GM12878 (cell line): Measurements from ENCODE around the gene TMPRSS11F. TPM values are rescaled to one million over a fixed set of nuclear protein-coding genes. Genes with fewer than 3 reads are reported as not detected.

Experiments used
- ATAC-seq: fragments of 200-7000 bp; cut with Tn5 transposase; 3 replicates; pipeline ENCODE4 v1.9.1; 2020; ENCODE audit warnings: mild to moderate bottlenecking, moderate library complexity
- BruUV-seq: library from RNA; stranded (reverse); fragments of 400-500 nt; replicated peaks from 2 replicates; lab custom pipeline; 2021; lab: Mats Ljungman, UMichigan
- CTCF ChIA-PET: fragments of 300-600 bp; sonication (Branson Sonifier 250); formaldehyde crosslinking; extraction: SDS; loops from one replicate; lab custom pipeline; 2021; ENCODE audit warnings: inconsistent platforms; lab: Yijun Ruan, JAX
- POLR2A ChIA-PET: fragments of 350-600 bp; formaldehyde crosslinking; extraction: SDS; loops from one replicate; lab custom pipeline; 2021; ENCODE audit warnings: inconsistent platforms; lab: Charles Lee
- RAD21 ChIA-PET: fragments of 300-600 bp; sonication (Branson Sonifier 250); formaldehyde crosslinking; loops from one replicate; lab custom pipeline; 2023; ENCODE audit warnings: antibody characterized with exemption; ENCODE audit not compliant: unreplicated experiment; lab: Charles Lee
- SMC1A ChIA-PET: fragments of 300-600 bp; sonication (Branson Sonifier 250); formaldehyde crosslinking; loops from one replicate; lab custom pipeline; 2023; ENCODE audit not compliant: unreplicated experiment, uncharacterized antibody; lab: Charles Lee
- DNase-seq: peaks from one replicate; pipeline ENCODE4 v3.0.0-alpha.2; 2011; ENCODE audit warnings: low read depth, low spot score
- FAIRE-seq: peaks from 3 replicates; lab custom pipeline; 2011; peaks lifted over from hg19 to GRCh38; lab: Jason Lieb, UNC
- H2AFZ ChIP-seq: 2 replicates; pipeline ENCODE4 v1.6.0; 2011; ENCODE audit warnings: low read depth, low read length, control low read depth; ENCODE audit not compliant: control insufficient read depth
- H3K27ac ChIP-seq: 2 replicates; pipeline ENCODE4 v1.5.1; 2011; ENCODE audit warnings: control low read depth; ENCODE audit not compliant: control insufficient read depth, insufficient read depth
- H3K27me3 ChIP-seq, 2 experiments: replicated peaks in 1 of 2; 2 replicates each; pipeline versions ENCODE4 v1.6.0 to v1.6.1; 2011; ENCODE audit warnings: low read length in 1 of 2; ENCODE audit not compliant: control insufficient read depth in 2 of 2, insufficient read depth in 2 of 2
- H3K36me3 ChIP-seq, 2 experiments: 2 replicates each; pipeline ENCODE4 v1.5.1; 2011; ENCODE audit warnings: low read length in 1 of 2; ENCODE audit not compliant: control insufficient read depth in 2 of 2, insufficient read depth in 2 of 2
- H3K4me1 ChIP-seq: 2 replicates; pipeline ENCODE4 v1.6.1; 2011; ENCODE audit warnings: mild to moderate bottlenecking, low read length, moderate library complexity, mixed read lengths; ENCODE audit not compliant: control insufficient read depth, insufficient read depth
- H3K4me2 ChIP-seq: 2 replicates; pipeline ENCODE4 v1.6.0; 2011; ENCODE audit warnings: control low read depth; ENCODE audit not compliant: control insufficient read depth, insufficient read depth
- H3K4me3 ChIP-seq: fragments of 200-600 bp; sonication (generic); 2 replicates; pipeline ENCODE4 v1.5.1; 2016
- H3K79me2 ChIP-seq: 2 replicates; pipeline ENCODE4 v1.6.0; 2011; ENCODE audit warnings: low read length; ENCODE audit not compliant: control insufficient read depth, insufficient read depth
- H3K9ac ChIP-seq: 2 replicates; pipeline ENCODE4 v1.8.0; 2011; ENCODE audit warnings: low read length, control low read depth, mixed read lengths; ENCODE audit not compliant: control insufficient read depth, insufficient read depth
- H3K9me3 ChIP-seq: replicated peaks from 3 replicates; pipeline ENCODE4 v1.5.1; 2011; ENCODE audit warnings: mild to moderate bottlenecking, low read length; ENCODE audit not compliant: control insufficient read depth, insufficient read depth
- H4K20me1 ChIP-seq: 2 replicates; pipeline ENCODE4 v1.6.0; 2011; ENCODE audit not compliant: control insufficient read depth, insufficient read depth
- BRCA1 ChIP-seq: IDR thresholded peaks from 2 replicates; pipeline ENCODE4 v1.6.1; 2011; ENCODE audit warnings: low read depth, low read length, improper control_type of control experiment
- CBX3 ChIP-seq: fragments of 200-600 bp; sonication (generic); IDR thresholded peaks from 2 replicates; pipeline ENCODE4 v1.6.1; 2016; ENCODE audit warnings: low read depth, borderline replicate concordance
- CHD1 ChIP-seq: IDR thresholded peaks from 2 replicates; pipeline ENCODE4 v1.6.1; 2012; ENCODE audit warnings: low read depth, low read length, improper control_type of control experiment
- CTCF ChIP-seq, 3 experiments: IDR thresholded peaks in 2 of 3; conservative IDR thresholded peaks in 1 of 3; 2 replicates each; pipeline ENCODE4 v1.5.1; 2011; ENCODE audit warnings: low read depth in 3 of 3, low read length in 3 of 3, mild to moderate bottlenecking in 3 of 3, control low read depth in 2 of 3, moderate library complexity in 2 of 3, inconsistent platforms in 1 of 3, mixed read lengths in 1 of 3; ENCODE audit not compliant: control insufficient read depth in 2 of 3, insufficient read depth in 1 of 3; ENCODE audit errors: extremely low read depth in 1 of 3
- HDAC2 ChIP-seq: fragments of 200-600 bp; sonication (generic); IDR thresholded peaks from 2 replicates; pipeline ENCODE4 v1.6.1; 2017
- LARP7 ChIP-seq: fragments of 450-650 bp; IDR thresholded peaks from 2 replicates; pipeline ENCODE4 v1.6.1; 2017; ENCODE audit warnings: mild to moderate bottlenecking
- MLLT1 ChIP-seq: fragments of 450-650 bp; IDR thresholded peaks from 2 replicates; pipeline ENCODE4 v1.6.1; 2016; ENCODE audit warnings: mild to moderate bottlenecking
- NFXL1 ChIP-seq: fragments of 450-650 bp; IDR thresholded peaks from 2 replicates; pipeline ENCODE4 v1.6.1; 2017; ENCODE audit warnings: antibody characterized with exemption, mild to moderate bottlenecking, borderline replicate concordance
- NR2F1 ChIP-seq: fragments of 450-650 bp; conservative IDR thresholded peaks from 2 replicates; pipeline ENCODE4 v1.6.1; 2017; ENCODE audit warnings: mild to moderate bottlenecking
- SIX5 ChIP-seq: IDR thresholded peaks from 2 replicates; pipeline ENCODE4 v1.6.1; 2011; ENCODE audit warnings: mild to moderate bottlenecking, low read depth, low read length, moderate library complexity; ENCODE audit not compliant: severe bottlenecking
- SREBF2 ChIP-seq: IDR thresholded peaks from 2 replicates; pipeline ENCODE4 v1.6.1; 2012; ENCODE audit warnings: mild to moderate bottlenecking, low read length
- STAT1 ChIP-seq: fragments of 450-650 bp; conservative IDR thresholded peaks from 2 replicates; pipeline ENCODE4 v1.6.1; 2014; ENCODE audit warnings: antibody characterized with exemption, mild to moderate bottlenecking
- STAT3 ChIP-seq: IDR thresholded peaks from 2 replicates; pipeline ENCODE4 v1.6.1; 2011; ENCODE audit warnings: low read depth, low read length, improper control_type of control experiment
- SUZ12 ChIP-seq: fragments of 200-600 bp; sonication (generic); IDR thresholded peaks from one replicate; pipeline ENCODE4 v1.6.1; 2018; ENCODE audit warnings: antibody characterized with exemption, mild to moderate bottlenecking; ENCODE audit not compliant: unreplicated experiment
- TCF7 ChIP-seq: IDR thresholded peaks from 2 replicates; pipeline ENCODE4 v1.6.1; 2014; ENCODE audit warnings: antibody characterized with exemption, borderline replicate concordance
- ZNF217 ChIP-seq: fragments of 450-650 bp; IDR thresholded peaks from 2 replicates; pipeline ENCODE4 v1.6.1; 2017; ENCODE audit warnings: antibody characterized with exemption, mild to moderate bottlenecking
- ZNF274 ChIP-seq: IDR thresholded peaks from one replicate; pipeline ENCODE4 v1.8.0; 2011; ENCODE audit not compliant: insufficient read length, insufficient read depth
- ZNF687 ChIP-seq: fragments of 450-650 bp; IDR thresholded peaks from 2 replicates; pipeline ENCODE4 v1.6.1; 2017; ENCODE audit warnings: mild to moderate bottlenecking, moderate library complexity
- WGBS: methylation state at CpG from one replicate; pipeline ENCODE4 v1.1.6; 2016; ENCODE audit warnings: low lambda C conversion rate; ENCODE audit not compliant: insufficient replicate concordance, insufficient coverage; ENCODE audit errors: missing lambda C conversion rate; 5-methylcytosine and 5-hydroxymethylcytosine counted together
- in situ Hi-C: fragments of 300-500 bp; cut with MboI; formaldehyde crosslinking; loops from 9 replicates; pipeline ENCODE4 v1.14.3; 2018; ENCODE audit warnings: mixed read lengths
- intact Hi-C: fragments of 100-400 bp; cut with micrococcal nuclease; formaldehyde crosslinking; loops from one replicate; pipeline ENCODE4 v1.14.2; 2022; ENCODE audit not compliant: unreplicated experiment
- polyA plus RNA-seq, 11 experiments: library from polyadenylated mRNA; depleted of rRNA in 4 of 11; unstranded in 6 of 11; stranded (reverse) in 5 of 11; fragments of >200 nt; fragmentation: Nextera tagmentation in 4 of 11; fragmentation: Illumina TruSeq in 1 of 11; extraction: Ambion mirVana in 4 of 11; extraction: Trizol in 1 of 11; gene quantifications; 1 replicate in 1 of 11; 2 replicates in 10 of 11; pipeline versions ENCODE4 v1.2.1 to v1.2.3, GENCODE V29; 2011 to 2016; ENCODE audit warnings: inconsistent platforms in 2 of 11, missing spikeins in 2 of 11, low read depth in 1 of 11
- total RNA-seq, 4 experiments: library from RNA; depleted of rRNA in 3 of 4; stranded (reverse); fragments of >200 nt in 3 of 4; fragmentation: Illumina TruSeq in 1 of 4; extraction: Trizol in 1 of 4; gene quantifications; 2 replicates each; pipeline versions ENCODE4 v1.2.1 to v1.2.3, GENCODE V29; 2013 to 2021

Gene TMPRSS11F
- total and polyA plus RNA-seq, 10 of the 15 experiments (the other 5 are each of a cell fraction or from before 2014, with no cell fraction given): not detected

GRCh38 chr4:68070302-68070701 lies 59.4 kb downstream of the TMPRSS11F start (continued):
- TF ChIP-seq ZNF687 (no peak), LARP7 (no peak), STAT1 (no peak), SIX5 (no peak), CBX3 (no peak), SREBF2 (no peak), SUZ12 (no peak), CHD1 (no peak), ZNF274 (no peak)

GRCh38 chr4:68062501-68062900 lies 67.2 kb downstream of the TMPRSS11F start:
- intact Hi-C loops: no loop called here
- WGBS: 67% methylated on average over 8 of the region's 8 CpGs
- POLR2A ChIA-PET: no interaction called here
- TF ChIP-seq MLLT1 (no peak), CTCF (IDR thresholded peaks at IDR 0.05 in 2 of 3, conservative IDR thresholded peaks at IDR 0.05 in 1 of 3; ENCODE audit: control insufficient read depth in 2 of 3, extremely low read depth in 1 of 3, insufficient read depth in 1 of 3, low read depth in 3 of 3, low read length in 3 of 3) (no peak), NR2F1 (no peak), BRCA1 (no peak), STAT3 (no peak), HDAC2 (no peak), TCF7 (no peak), NFXL1 (no peak), ZNF217 (no peak)

More at GRCh38 chr4:68062501-68062900, 67.2 kb downstream of the TMPRSS11F start:
- ATAC-seq (no peak), FAIRE-seq (no peak), DNase-seq (no peak)
- Histone ChIP-seq H3K36me3 (no peaks in the 10 kb centered on the region), H3K27ac (no peak overlapping the region), H3K9me3 (no peaks in the 10 kb centered on the region), H3K9ac (no peak overlapping the region), H3K79me2 (no peaks in the 10 kb centered on the region), H4K20me1 (no peaks in the 10 kb centered on the region), H3K4me3 (no peak overlapping the region), H3K4me2 (no peak overlapping the region), H3K4me1 (no peaks in the 10 kb centered on the region), H2AFZ (no peak overlapping the region), H3K27me3 (no peaks in the 10 kb centered on the region)
- ChIA-PET SMC1A (no interaction called here), RAD21 (no interaction called here), CTCF (no interaction called here)
- no TSS peak for BruUV-seq
- in situ Hi-C loops: no loop called here
